ENCODE results near the gene OR51E1. TPM values are rescaled to one million over a fixed set of nuclear protein-coding genes. Genes with fewer than 3 reads are reported as not detected.

The OR51E1 gene
- total RNA-seq, 1 donor from 2014 or later: 1.3 TPM

GRCh38 chr11:4700436-4700820 is 56.6 kb downstream of the OR51E1 start:
- no peak overlapping the region for H3K27ac ChIP-seq (replicated peaks)
- H3K4me3 ChIP-seq: no peak overlapping the region
- DNase-seq: no peak
- H3K36me3 ChIP-seq: no peaks in the 10 kb centered on the region
- no peaks in the 10 kb centered on the region for H3K27me3 ChIP-seq (ENCODE audit: low read depth)
- no peak for TF ChIP-seq CTCF (IDR thresholded peaks at IDR 0.05; ENCODE audit: borderline replicate concordance)
- H3K4me1 ChIP-seq: peaks cover 17% of the 10 kb centered on the region
- intact Hi-C loops (cut with micrococcal nuclease): no loop called here
- no peaks in the 10 kb centered on the region for H3K9me3 ChIP-seq (replicated peaks)

- no peak within 1 kb of the TSS for H3K27ac ChIP-seq (replicated peaks)
- TF ChIP-seq CTCF (IDR thresholded peaks at IDR 0.05; ENCODE audit: borderline replicate concordance): no peak
- intact Hi-C loops (cut with micrococcal nuclease): no loop called here
- H3K4me1 ChIP-seq: peaks cover 17% of the 10 kb centered on the region
- no peak for DNase-seq
- H3K4me3 ChIP-seq: no peak within 1 kb of the TSS
- H3K27me3 ChIP-seq (ENCODE audit: low read depth): no peaks in the 10 kb centered on the region
- no peaks in the 10 kb centered on the region for H3K9me3 ChIP-seq (replicated peaks)
- H3K36me3 ChIP-seq: no peaks in the 10 kb centered on the region
These were observed 60.4 kb downstream of the OR51E1 start, which contains the start of gene MMP26 for GRCh38 chr11:4704054-4704789. Gene MMP26 (plus strand): TSS chr11:4704784.

- no peak overlapping the region for H3K27ac ChIP-seq (replicated peaks)
- no peak overlapping the region for H3K4me3 ChIP-seq
- H3K27me3 ChIP-seq (ENCODE audit: low read depth): no peaks in the 10 kb centered on the region
- intact Hi-C loops (cut with micrococcal nuclease): no loop called here
- peaks cover 17% of the 10 kb centered on the region for H3K4me1 ChIP-seq
- H3K36me3 ChIP-seq: no peaks in the 10 kb centered on the region
- no peaks in the 10 kb centered on the region for H3K9me3 ChIP-seq (replicated peaks)
- no peak for DNase-seq
- TF ChIP-seq CTCF (IDR thresholded peaks at IDR 0.05; ENCODE audit: borderline replicate concordance): no peak
These were observed 61.1 kb downstream of the OR51E1 start for GRCh38 chr11:4704790-4705334.

Other genes starting within 250 kb of the OR51E1 start
- not detected for gene OR52K2, start 194.7 kb upstream of the OR51E1 start, total RNA-seq
- gene OR52K1, start 161.3 kb upstream of the OR51E1 start, total RNA-seq: not detected
- gene OR52M1, start 98.8 kb upstream of the OR51E1 start, total RNA-seq: not detected
- not detected for gene OR52I2, start 62.2 kb upstream of the OR51E1 start, total RNA-seq
- gene OR52I1, start 49.9 kb upstream of the OR51E1 start, total RNA-seq: not detected
- 10.6 TPM for gene TRIM68, start 35.8 kb upstream of the OR51E1 start, total RNA-seq
- not detected for gene OR51D1, start 6.5 kb upstream of the OR51E1 start, total RNA-seq
- not detected for gene OR51E2, start 53.9 kb downstream of the OR51E1 start, total RNA-seq
- not detected for gene MMP26, start 60.8 kb downstream of the OR51E1 start, total RNA-seq
- not detected for gene OR51F1, start 126.0 kb downstream of the OR51E1 start, total RNA-seq
- not detected for gene OR52R1, start 160.4 kb downstream of the OR51E1 start, total RNA-seq
- gene OR51F2, start 177.3 kb downstream of the OR51E1 start, total RNA-seq: not detected
- not detected for gene OR51S1, start 205.2 kb downstream of the OR51E1 start, total RNA-seq
- not detected for gene OR51T1, start 237.9 kb downstream of the OR51E1 start, total RNA-seq